Caco-2 (cell line): Measurements from ENCODE around the gene SLAMF6. TPM values are rescaled to one million over a fixed set of nuclear protein-coding genes. Genes with fewer than 3 reads are reported as not detected.

Experiments used
- BruUV-seq: library from RNA; stranded (reverse); fragments of 400-500 nt; replicated peaks from 2 replicates; lab custom pipeline; 2021; lab: Mats Ljungman, UMichigan
- CTCF ChIA-PET: fragments of 300-600 bp; sonication (Branson Sonifier 250); formaldehyde crosslinking; loops from one replicate; lab custom pipeline; 2022; ENCODE audit warnings: antibody characterized with exemption; lab: Charles Lee
- POLR2A ChIA-PET: fragments of 300-600 bp; sonication (Branson Sonifier 250); formaldehyde crosslinking; loops from one replicate; lab custom pipeline; 2022; ENCODE audit warnings: antibody characterized with exemption; lab: Charles Lee
- DNase-seq, 2 experiments: peaks; one replicate each; pipeline versions ENCODE4 v3.0.0 to v3.0.0-alpha.2; 2020 to 2022
- H3K27me3 ChIP-seq: replicated peaks from 2 replicates; pipeline ENCODE4 v1.6.0; 2011; ENCODE audit warnings: low read length; ENCODE audit not compliant: control insufficient read depth, insufficient read depth
- H3K36me3 ChIP-seq: 2 replicates; pipeline ENCODE4 v1.5.1; 2011; ENCODE audit warnings: low read length; ENCODE audit not compliant: control insufficient read depth, insufficient read depth
- H3K4me1 ChIP-seq: fragments of 250-450 bp; sonication (Bioruptor Pico); 2 replicates; pipeline ENCODE4 v1.5.1; 2020; ENCODE audit warnings: mild to moderate bottlenecking
- H3K4me3 ChIP-seq: 2 replicates; pipeline ENCODE4 v1.5.1; 2011; ENCODE audit warnings: low read depth, mild to moderate bottlenecking, control low read depth, low read length
- H3K9me3 ChIP-seq: fragments of 250-450 bp; sonication (Bioruptor Pico); 2 replicates; pipeline ENCODE4 v1.5.1; 2020; ENCODE audit warnings: mild to moderate bottlenecking, moderate library complexity
- H3K27ac Mint-ChIP-seq: one replicate; pipeline ENCODE4 v1.8.0; 2022; ENCODE audit warnings: mixed read lengths; ENCODE audit not compliant: unreplicated experiment
- H3K27me3 Mint-ChIP-seq: one replicate; pipeline ENCODE4 v1.8.0; 2022; ENCODE audit warnings: mixed read lengths; ENCODE audit not compliant: insufficient read depth, unreplicated experiment
- H3K36me3 Mint-ChIP-seq: one replicate; pipeline ENCODE4 v1.8.0; 2022; ENCODE audit warnings: mild to moderate bottlenecking, mixed read lengths; ENCODE audit not compliant: insufficient read depth, unreplicated experiment
- H3K4me1 Mint-ChIP-seq: one replicate; pipeline ENCODE4 v1.8.0; 2022; ENCODE audit warnings: low read depth, mixed read lengths; ENCODE audit not compliant: unreplicated experiment
- H3K4me3 Mint-ChIP-seq: one replicate; pipeline ENCODE4 v1.8.0; 2022; ENCODE audit warnings: mild to moderate bottlenecking, moderate library complexity, mixed read lengths; ENCODE audit not compliant: unreplicated experiment
- H3K9me3 Mint-ChIP-seq: one replicate; pipeline ENCODE4 v1.8.0; 2022; ENCODE audit warnings: mixed read lengths; ENCODE audit not compliant: unreplicated experiment
- intact Hi-C: fragments of 100-400 bp; cut with micrococcal nuclease; formaldehyde crosslinking; loops from one replicate; pipeline ENCODE4 v1.10.0; 2022; ENCODE audit not compliant: unreplicated experiment
- total RNA-seq: library from RNA; stranded (reverse); gene quantifications from 2 replicates; pipeline ENCODE4 v1.2.3, GENCODE V29; 2022
- TF ChIP-seq, protein P1 (sequence below), 2 experiments: fragments of 200-600 bp in 1 of 2; IDR thresholded peaks; 1 replicate in 1 of 2; 2 replicates in 1 of 2; pipeline versions ENCODE4 v1.5.1 to v1.8.0; 2011 to 2022; ENCODE audit warnings: antibody characterized with exemption in 1 of 2, control low read depth in 1 of 2, inconsistent platforms in 1 of 2, low read depth in 1 of 2, low read length in 1 of 2, mild to moderate bottlenecking in 1 of 2, moderate library complexity in 1 of 2; ENCODE audit not compliant: insufficient read depth in 1 of 2, severe bottlenecking in 1 of 2, unreplicated experiment in 1 of 2

The SLAMF6 gene
- total RNA-seq, 1 experiment from 2014 or later = not detected

DNA sequence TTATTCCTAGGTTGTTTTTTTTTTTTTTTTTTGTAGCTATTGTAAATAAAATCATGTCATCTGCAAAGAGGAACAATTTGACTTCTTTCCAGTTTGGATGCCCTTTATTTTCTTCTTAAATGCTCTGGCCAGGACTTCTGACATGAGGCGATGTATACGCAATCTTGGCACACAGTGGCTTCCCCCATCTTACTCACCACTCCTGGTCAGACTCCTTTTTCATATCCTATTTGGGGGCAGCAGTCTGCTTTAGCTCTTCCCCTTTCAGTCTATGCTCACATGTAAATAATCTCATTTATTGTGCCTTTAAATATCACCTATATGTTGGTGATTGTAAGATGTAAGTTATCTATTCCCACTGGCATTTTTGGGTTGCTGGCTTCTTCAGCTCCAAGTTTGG, 56.1 kb downstream of the SLAMF6 start:
- DNase-seq = no peak
- Histone ChIP-seq H3K4me3 (no peak overlapping the region), H3K9me3 (no peaks in the 10 kb centered on the region), H3K36me3 (no peaks in the 10 kb centered on the region), H3K27me3 (no peaks in the 10 kb centered on the region; the same call in 1 of the 2 replicates), H3K4me1 (no peaks in the 10 kb centered on the region)
- Mint-ChIP-seq H3K4me3 (no peak overlapping the region), H3K36me3 (no peaks in the 10 kb centered on the region), H3K27ac (no peak overlapping the region), H3K9me3 (no peaks in the 10 kb centered on the region), H3K4me1 (no peaks in the 10 kb centered on the region), H3K27me3 (peaks cover 16% of the 10 kb centered on the region)
- ChIA-PET CTCF (no interaction called here), POLR2A (no interaction called here)
- BruUV-seq = no TSS peak
- TF ChIP-seq, protein P1, sequence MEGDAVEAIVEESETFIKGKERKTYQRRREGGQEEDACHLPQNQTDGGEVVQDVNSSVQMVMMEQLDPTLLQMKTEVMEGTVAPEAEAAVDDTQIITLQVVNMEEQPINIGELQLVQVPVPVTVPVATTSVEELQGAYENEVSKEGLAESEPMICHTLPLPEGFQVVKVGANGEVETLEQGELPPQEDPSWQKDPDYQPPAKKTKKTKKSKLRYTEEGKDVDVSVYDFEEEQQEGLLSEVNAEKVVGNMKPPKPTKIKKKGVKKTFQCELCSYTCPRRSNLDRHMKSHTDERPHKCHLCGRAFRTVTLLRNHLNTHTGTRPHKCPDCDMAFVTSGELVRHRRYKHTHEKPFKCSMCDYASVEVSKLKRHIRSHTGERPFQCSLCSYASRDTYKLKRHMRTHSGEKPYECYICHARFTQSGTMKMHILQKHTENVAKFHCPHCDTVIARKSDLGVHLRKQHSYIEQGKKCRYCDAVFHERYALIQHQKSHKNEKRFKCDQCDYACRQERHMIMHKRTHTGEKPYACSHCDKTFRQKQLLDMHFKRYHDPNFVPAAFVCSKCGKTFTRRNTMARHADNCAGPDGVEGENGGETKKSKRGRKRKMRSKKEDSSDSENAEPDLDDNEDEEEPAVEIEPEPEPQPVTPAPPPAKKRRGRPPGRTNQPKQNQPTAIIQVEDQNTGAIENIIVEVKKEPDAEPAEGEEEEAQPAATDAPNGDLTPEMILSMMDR (IDR thresholded peaks at IDR 0.05; ENCODE audit: insufficient read depth in 1 of 2, low read depth in 1 of 2, low read length in 1 of 2, severe bottlenecking in 1 of 2, unreplicated experiment in 1 of 2) = no peak
- intact Hi-C loops = no loop called here

DNA sequence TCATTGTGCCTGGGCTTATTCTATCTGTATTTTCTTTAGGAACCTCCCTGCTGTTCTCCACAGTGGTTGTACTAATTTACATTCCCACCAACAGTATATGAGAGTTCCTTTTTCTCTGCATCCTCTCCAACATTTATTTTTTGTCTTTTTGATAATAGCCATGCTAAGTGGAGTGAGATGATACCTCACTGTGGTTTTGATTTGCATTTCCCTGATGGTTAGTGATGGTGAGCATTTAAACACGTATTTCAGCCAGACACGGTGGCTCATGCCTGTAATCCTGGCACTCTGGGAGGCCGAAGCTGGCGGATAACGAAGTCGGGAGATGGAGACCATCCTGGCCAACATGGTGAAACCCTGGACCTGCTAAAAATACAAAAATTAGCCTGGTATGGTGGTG, 57.9 kb downstream of the SLAMF6 start:
- no peaks in the 10 kb centered on the region for H3K9me3 Mint-ChIP-seq
- Histone ChIP-seq H3K36me3 (no peaks in the 10 kb centered on the region), H3K27me3 (no peaks in the 10 kb centered on the region), H3K9me3 (no peaks in the 10 kb centered on the region), H3K4me1 (no peaks in the 10 kb centered on the region), H3K4me3 (no peak overlapping the region)
- CTCF ChIA-PET = no interaction called here
- no peak overlapping the region for H3K4me3 Mint-ChIP-seq
- BruUV-seq = no TSS peak
- H3K27ac Mint-ChIP-seq = no peak overlapping the region
- H3K36me3 Mint-ChIP-seq = no peaks in the 10 kb centered on the region
- H3K27me3 Mint-ChIP-seq = peaks cover 16% of the 10 kb centered on the region
- intact Hi-C loops = no loop called here
- TF ChIP-seq, protein P1 (IDR thresholded peaks at IDR 0.05; ENCODE audit: insufficient read depth in 1 of 2, low read depth in 1 of 2, low read length in 1 of 2, severe bottlenecking in 1 of 2, unreplicated experiment in 1 of 2) = no peak
- no peaks in the 10 kb centered on the region for H3K4me1 Mint-ChIP-seq
- POLR2A ChIA-PET = no interaction called here
- no peak for DNase-seq

DNA sequence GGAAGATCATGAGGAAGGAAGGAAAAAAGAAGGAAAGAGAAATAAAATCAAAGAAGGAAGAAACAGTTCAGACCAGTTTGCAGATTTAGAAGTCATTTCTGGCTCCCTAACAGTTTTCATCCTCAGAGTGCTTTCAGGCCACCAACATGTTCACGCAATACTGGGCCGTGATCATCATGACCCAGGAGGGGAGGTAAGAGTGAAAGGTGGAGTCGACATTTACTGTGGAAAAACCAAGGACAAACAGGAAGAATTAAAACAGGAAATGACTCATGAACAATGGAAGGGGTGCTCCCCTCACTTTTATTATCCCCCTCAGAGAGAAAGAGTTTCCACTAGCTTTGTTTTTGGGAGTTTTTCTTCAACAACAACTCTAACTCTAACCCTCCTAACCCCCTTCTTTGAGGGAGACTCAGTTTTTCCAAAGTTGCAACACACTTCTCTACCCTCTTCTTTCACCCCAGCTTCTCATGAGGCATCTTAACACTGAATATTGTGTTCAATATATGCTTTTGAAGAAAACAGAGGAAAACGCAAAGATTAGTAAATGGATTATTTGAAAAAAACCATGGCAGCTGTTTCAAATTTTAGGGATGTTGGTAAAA, 62.3 kb downstream of the SLAMF6 start:
- H3K27me3 ChIP-seq = no peaks in the 10 kb centered on the region; the same call in 1 of the 2 replicates
- Mint-ChIP-seq H3K27ac (no peak overlapping the region), H3K27me3 (peaks cover 16% of the 10 kb centered on the region), H3K4me3 (no peak overlapping the region), H3K36me3 (no peaks in the 10 kb centered on the region), H3K9me3 (no peaks in the 10 kb centered on the region), H3K4me1 (no peaks in the 10 kb centered on the region)
- no peaks in the 10 kb centered on the region for H3K36me3 ChIP-seq
- TF ChIP-seq, protein P1 (IDR thresholded peaks at IDR 0.05; ENCODE audit: insufficient read depth in 1 of 2, low read depth in 1 of 2, low read length in 1 of 2, severe bottlenecking in 1 of 2, unreplicated experiment in 1 of 2) = no peak
- POLR2A ChIA-PET = no interaction called here
- no TSS peak for BruUV-seq
- intact Hi-C loops = no loop called here
- CTCF ChIA-PET = no interaction called here
- DNase-seq = no peak
- no peak overlapping the region for H3K4me3 ChIP-seq
- H3K9me3 ChIP-seq = no peaks in the 10 kb centered on the region
- H3K4me1 ChIP-seq = no peaks in the 10 kb centered on the region
